HL-60 (cell line): ENCODE measurements around the gene PTPRK.

Experiments used
- DNase-seq, 2 experiments: peaks; one replicate each; pipeline ENCODE4 v3.0.0-alpha.2; 2010 to 2020; ENCODE audit warnings: low read depth in 1 of 2, low spot score in 1 of 2
- H3K27ac ChIP-seq: fragments of 250-450 bp; sonication (Bioruptor Pico); replicated peaks from 2 replicates; pipeline ENCODE4 v1.5.1; 2020; ENCODE audit warnings: mild to moderate bottlenecking, moderate library complexity
- H3K27me3 ChIP-seq: fragments of 250-450 bp; sonication (Bioruptor Pico); 2 replicates; pipeline ENCODE4 v1.5.1; 2021; ENCODE audit warnings: mild to moderate bottlenecking, moderate library complexity; ENCODE audit not compliant: insufficient read depth, poor library complexity, severe bottlenecking
- H3K4me3 ChIP-seq: replicated peaks from 2 replicates; pipeline ENCODE4 v1.5.1; 2011; ENCODE audit warnings: mild to moderate bottlenecking, control low read depth, low read length; ENCODE audit not compliant: insufficient read depth
- CTCF ChIP-seq: IDR thresholded peaks from one replicate; pipeline ENCODE4 v1.5.1; 2011; ENCODE audit warnings: low read length, control low read depth, inconsistent platforms; ENCODE audit not compliant: insufficient read depth
- GABPA ChIP-seq: IDR thresholded peaks from 2 replicates; pipeline ENCODE4 v1.6.1; 2012; ENCODE audit warnings: low read depth
- POLR2AphosphoS5 ChIP-seq: IDR thresholded peaks from 2 replicates; pipeline ENCODE4 v1.6.1; 2012; ENCODE audit warnings: low read depth
- REST ChIP-seq: IDR thresholded peaks from 2 replicates; pipeline ENCODE4 v1.6.1; 2012; ENCODE audit warnings: low read depth; ENCODE audit not compliant: insufficient replicate concordance
- SPI1 ChIP-seq: IDR thresholded peaks from 2 replicates; pipeline ENCODE4 v1.6.1; 2012; ENCODE audit warnings: low read depth, mild to moderate bottlenecking, borderline replicate concordance

PTPRK gene

GRCh38 chr6:128403618-128404444 is 116.6 kb downstream of the PTPRK start:
- H3K4me3 ChIP-seq: no peak overlapping the region
- no peak for DNase-seq
- H3K27ac ChIP-seq: no peak overlapping the region
- no peaks in the 10 kb centered on the region for H3K27me3 ChIP-seq
- TF ChIP-seq CTCF: no peak
- no peak for TF ChIP-seq REST
- no peak for TF ChIP-seq POLR2AphosphoS5
- no peak for TF ChIP-seq SPI1
- no peak for TF ChIP-seq GABPA

- TF ChIP-seq SPI1: no peak
- H3K27ac ChIP-seq: no peak overlapping the region
- no peak for DNase-seq
- H3K27me3 ChIP-seq: no peaks in the 10 kb centered on the region
- H3K4me3 ChIP-seq: no peak overlapping the region
Measured at GRCh38 chr6:128400875-128401274, 119.5 kb downstream of the PTPRK start.

GRCh38 chr6:128397996-128398395 is 122.4 kb downstream of the PTPRK start:
- TF ChIP-seq CTCF (no peak), SPI1 (no peak), POLR2AphosphoS5 (no peak), GABPA (no peak), REST (no peak)
- H3K4me3 ChIP-seq: no peak overlapping the region
- H3K27ac ChIP-seq: no peak overlapping the region
- no peaks in the 10 kb centered on the region for H3K27me3 ChIP-seq
- DNase-seq: no peak

GRCh38 chr6:128395596-128395995 is 124.8 kb downstream of the PTPRK start:
- TF ChIP-seq REST (no peak), GABPA (no peak), POLR2AphosphoS5 (no peak), CTCF (no peak), SPI1 (no peak)

More at GRCh38 chr6:128395596-128395995, 124.8 kb downstream of the PTPRK start:
- Histone ChIP-seq H3K27ac (no peak overlapping the region), H3K4me3 (no peak overlapping the region), H3K27me3 (no peaks in the 10 kb centered on the region)
- DNase-seq: no peak
